H1 (cell line): Measurements from ENCODE around the gene MINDY1. TPM values are rescaled to one million over a fixed set of nuclear protein-coding genes. Genes with fewer than 3 reads are reported as not detected.

Experiments
- CTCF ChIA-PET: fragments of 300-600 bp; sonication (Branson Sonifier 250); formaldehyde crosslinking; loops from one replicate; lab custom pipeline; 2021; ENCODE audit not compliant: partially characterized antibody; lab: Charles Lee
- POLR2A ChIA-PET: fragments of 300-600 bp; sonication (Branson Sonifier 250); formaldehyde crosslinking; loops from one replicate; lab custom pipeline; 2021; ENCODE audit warnings: inconsistent platforms; ENCODE audit not compliant: partially characterized antibody; lab: Charles Lee
- DNase-seq, 2 experiments: peaks; one replicate each; pipeline versions ENCODE4 v3.0.0 to v3.0.0-alpha.2; 2010 to 2022; ENCODE audit warnings: low spot score in 2 of 2, low read depth in 1 of 2, mixed read lengths in 1 of 2
- FAIRE-seq: peaks from 2 replicates; lab custom pipeline; 2011; peaks lifted over from hg19 to GRCh38; lab: Jason Lieb, UNC
- H2AFZ ChIP-seq: 2 replicates; pipeline ENCODE4 v1.8.1; 2012; ENCODE audit warnings: low read length, inconsistent platforms
- H2AK5ac ChIP-seq: 2 replicates; pipeline ENCODE4 v1.6.1; 2013; ENCODE audit warnings: low read depth, low read length
- H2BK120ac ChIP-seq: replicated peaks from 2 replicates; pipeline ENCODE3; 2013; ENCODE audit warnings: low read depth, low read length, inconsistent platforms
- H2BK12ac ChIP-seq: 2 replicates; pipeline ENCODE4 v1.6.1; 2013; ENCODE audit warnings: low read depth, low read length
- H2BK15ac ChIP-seq: 2 replicates; pipeline ENCODE4 v1.6.1; 2013; ENCODE audit warnings: low read length
- H2BK20ac ChIP-seq: 2 replicates; pipeline ENCODE4 v1.6.1; 2013; ENCODE audit warnings: low read length
- H2BK5ac ChIP-seq: 2 replicates; pipeline ENCODE4 v1.6.1; 2013; ENCODE audit warnings: low read depth, low read length
- H3K14ac ChIP-seq: 2 replicates; pipeline ENCODE4 v1.6.1; 2013; ENCODE audit warnings: inconsistent platforms; ENCODE audit not compliant: insufficient read length
- H3K18ac ChIP-seq: 2 replicates; pipeline ENCODE4 v1.6.1; 2013; ENCODE audit warnings: low read length; ENCODE audit errors: extremely low read depth
- H3K23ac ChIP-seq: 2 replicates; pipeline ENCODE4 v1.6.1; 2013; ENCODE audit warnings: inconsistent platforms; ENCODE audit not compliant: insufficient read length
- H3K23me2 ChIP-seq: 2 replicates; pipeline ENCODE4 v1.6.1; 2013; ENCODE audit warnings: low read depth, low read length
- H3K27ac ChIP-seq: 2 replicates; pipeline ENCODE4 v1.6.1; 2011; ENCODE audit warnings: low read depth, low read length, inconsistent platforms
- H3K27me3 ChIP-seq, 4 experiments: replicated peaks in 1 of 4; 1 replicate in 1 of 4; 2 replicates in 3 of 4; pipeline versions ENCODE4 v1.6.1 to v1.8.1; 2011 to 2013; ENCODE audit warnings: low read length in 3 of 4, mild to moderate bottlenecking in 3 of 4, inconsistent platforms in 2 of 4, mixed read lengths in 2 of 4, moderate library complexity in 1 of 4; ENCODE audit not compliant: control insufficient read depth in 3 of 4, insufficient read depth in 3 of 4; ENCODE audit errors: extremely low read depth in 1 of 4
- H3K36me3 ChIP-seq, 4 experiments: 2 replicates each; pipeline versions ENCODE4 v1.6.1 to v1.8.1; 2011 to 2013; ENCODE audit warnings: mild to moderate bottlenecking in 4 of 4, low read length in 3 of 4, moderate library complexity in 2 of 4, control low read depth in 1 of 4, inconsistent platforms in 1 of 4; ENCODE audit not compliant: insufficient read depth in 4 of 4, control insufficient read depth in 2 of 4
- H3K4ac ChIP-seq: replicated peaks from 2 replicates; pipeline ENCODE3; 2013; ENCODE audit warnings: low read length, low read depth, mixed read lengths, inconsistent platforms; ENCODE audit not compliant: insufficient read length
- H3K4me1 ChIP-seq, 4 experiments: replicated peaks in 1 of 4; 1 replicate in 1 of 4; 2 replicates in 3 of 4; pipeline versions ENCODE4 v1.6.1 to v1.8.1; 2011 to 2013; ENCODE audit warnings: low read length in 3 of 4, inconsistent platforms in 2 of 4, mixed read lengths in 1 of 4; ENCODE audit not compliant: insufficient read depth in 4 of 4, control insufficient read depth in 3 of 4
- H3K4me2 ChIP-seq, 2 experiments: 2 replicates each; pipeline versions ENCODE4 v1.6.1 to v1.8.1; 2011 to 2013; ENCODE audit warnings: low read depth in 2 of 2, low read length in 2 of 2, control low read depth in 1 of 2, inconsistent platforms in 1 of 2, mild to moderate bottlenecking in 1 of 2; ENCODE audit not compliant: insufficient read depth in 1 of 2
- H3K4me3 ChIP-seq, 4 experiments: fragments of 200-600, 300-600 bp in 1 of 4; sonication (generic), shearing (Covaris generic), sonication (Bioruptor Twin) in 1 of 4; 2 replicates each; pipeline versions ENCODE4 v1.5.1 to v1.8.1; 2011 to 2016; ENCODE audit warnings: low read length in 4 of 4, low read depth in 3 of 4, control low read depth in 2 of 4, inconsistent platforms in 2 of 4, mild to moderate bottlenecking in 2 of 4, mixed read lengths in 1 of 4, moderate library complexity in 1 of 4; ENCODE audit not compliant: insufficient read depth in 2 of 4; ENCODE audit errors: extremely low read depth in 1 of 4
- H3K56ac ChIP-seq: replicated peaks from 2 replicates; pipeline ENCODE3; 2013; ENCODE audit warnings: low read depth, mild to moderate bottlenecking, mixed read lengths, low read length, inconsistent platforms; ENCODE audit not compliant: insufficient read length
- H3K79me1 ChIP-seq: 2 replicates; pipeline ENCODE4 v1.6.1; 2013; ENCODE audit warnings: low read depth, low read length, control low read depth
- H3K79me2 ChIP-seq, 2 experiments: 2 replicates each; pipeline versions ENCODE4 v1.6.1 to v1.8.1; 2012 to 2013; ENCODE audit warnings: low read length in 2 of 2, mild to moderate bottlenecking in 2 of 2, inconsistent platforms in 1 of 2; ENCODE audit not compliant: insufficient read depth in 2 of 2, control insufficient read depth in 1 of 2
- H3K9ac ChIP-seq, 4 experiments: replicated peaks in 1 of 4; 1 replicate in 1 of 4; 2 replicates in 3 of 4; pipeline versions ENCODE4 v1.6.1 to v1.8.1; 2011 to 2013; ENCODE audit warnings: low read depth in 3 of 4, low read length in 3 of 4, control low read depth in 2 of 4, mild to moderate bottlenecking in 2 of 4, moderate library complexity in 2 of 4, inconsistent platforms in 1 of 4; ENCODE audit errors: extremely low read depth in 1 of 4
- H3K9me3 ChIP-seq, 2 experiments: 2 replicates each; pipeline versions ENCODE4 v1.6.1 to v1.8.1; 2012 to 2013; ENCODE audit warnings: mild to moderate bottlenecking in 2 of 2, moderate library complexity in 2 of 2, control low read depth in 1 of 2, inconsistent platforms in 1 of 2, low read depth in 1 of 2, low read length in 1 of 2, mixed read lengths in 1 of 2; ENCODE audit not compliant: insufficient read depth in 2 of 2
- H4K20me1 ChIP-seq, 2 experiments: replicated peaks in 1 of 2; 2 replicates each; pipeline versions ENCODE3 to v1.8.1; 2011 to 2013; ENCODE audit warnings: inconsistent platforms in 2 of 2, low read length in 2 of 2, mild to moderate bottlenecking in 1 of 2; ENCODE audit not compliant: insufficient read depth in 2 of 2, control insufficient read depth in 1 of 2
- H4K5ac ChIP-seq: 2 replicates; pipeline ENCODE4 v1.6.1; 2013; ENCODE audit warnings: low read length, low read depth, mixed read lengths, inconsistent platforms; ENCODE audit not compliant: insufficient read length
- H4K8ac ChIP-seq: 2 replicates; pipeline ENCODE4 v1.8.0; 2013; ENCODE audit warnings: mild to moderate bottlenecking, moderate library complexity, low read length, inconsistent platforms; ENCODE audit not compliant: insufficient read depth; ENCODE audit errors: extremely low read depth
- H4K91ac ChIP-seq: replicated peaks from 2 replicates; pipeline ENCODE3; 2013; ENCODE audit warnings: low read length, mixed read lengths, inconsistent platforms; ENCODE audit not compliant: insufficient read length
- BRCA1 ChIP-seq: IDR thresholded peaks from 2 replicates; pipeline ENCODE4 v1.6.1; 2012; ENCODE audit warnings: low read depth, low read length, improper control_type of control experiment
- CTBP2 ChIP-seq: IDR thresholded peaks from 2 replicates; pipeline ENCODE4 v1.7.0; 2011; ENCODE audit warnings: borderline replicate concordance, mild to moderate bottlenecking, moderate library complexity, mixed read lengths, low read length; ENCODE audit not compliant: insufficient read depth, insufficient read length
- EGR1 ChIP-seq: IDR thresholded peaks from 2 replicates; pipeline ENCODE4 v1.6.1; 2011; ENCODE audit warnings: low read depth, low read length, borderline replicate concordance
- EP300 ChIP-seq, 2 experiments: IDR thresholded peaks; 1 replicate in 1 of 2; 2 replicates in 1 of 2; pipeline ENCODE4 v1.6.1; 2011 to 2012; ENCODE audit warnings: low read depth in 2 of 2, low read length in 2 of 2, mild to moderate bottlenecking in 2 of 2, borderline replicate concordance in 1 of 2, inconsistent platforms in 1 of 2, moderate library complexity in 1 of 2
- GTF2F1 ChIP-seq: IDR thresholded peaks from 2 replicates; pipeline ENCODE4 v1.6.1; 2012; ENCODE audit warnings: low read depth, low read length, improper control_type of control experiment, borderline replicate concordance
- MAFK ChIP-seq: IDR thresholded peaks from 2 replicates; pipeline ENCODE4 v1.6.1; 2012; ENCODE audit warnings: low read depth, mild to moderate bottlenecking, improper control_type of control experiment, low read length
- SP2 ChIP-seq: IDR thresholded peaks from 2 replicates; pipeline ENCODE4 v1.6.1; 2012; ENCODE audit warnings: mild to moderate bottlenecking, low read length, inconsistent platforms
- ZNF274 ChIP-seq: IDR thresholded peaks from 2 replicates; pipeline ENCODE4 v1.7.0; 2012; ENCODE audit warnings: low read length, borderline replicate concordance; ENCODE audit errors: extremely low read depth
- WGBS, 2 experiments: shearing (Covaris generic) in 1 of 2; methylation state at CpG; one replicate each; pipeline versions ENCODE4 v1.1.6 to v1.1.7; 2013 to 2015; ENCODE audit warnings: low lambda C conversion rate in 2 of 2, mixed read lengths in 2 of 2, inconsistent platforms in 1 of 2, low coverage in 1 of 2, missing lambda C conversion rate in 1 of 2; ENCODE audit not compliant: insufficient replicate concordance in 2 of 2, insufficient coverage in 1 of 2, insufficient read length in 1 of 2; ENCODE audit errors: extremely low coverage in 1 of 2, missing lambda C conversion rate in 1 of 2; 5-methylcytosine and 5-hydroxymethylcytosine counted together
- polyA plus RNA-seq, 7 experiments: library from polyadenylated mRNA; depleted of rRNA in 3 of 7; stranded (reverse) in 5 of 7; unstranded in 2 of 7; fragments of >200 nt in 5 of 7; fragments of 200-250 nt in 2 of 7; gene quantifications; 1 replicate in 5 of 7; 2 replicates in 1 of 7; 4 replicates in 1 of 7; pipeline versions ENCODE4 v1.2.1 to v1.2.3, GENCODE V29; 2011 to 2013; ENCODE audit warnings: missing spikeins in 2 of 7, mixed read lengths in 2 of 7
- total RNA-seq: library from RNA; stranded (reverse); fragmentation: NEBNext Ultra II Directional; extraction: Animal tissue kit (Norgen Biotek cat#: 25700); gene quantifications from 2 replicates; pipeline ENCODE4 v1.2.1, GENCODE V29; 2021
- TF ChIP-seq, protein P1 (sequence below), 3 experiments: IDR thresholded peaks; 1 replicate in 2 of 3; 2 replicates in 1 of 3; pipeline versions ENCODE4 v1.5.1 to v1.6.1; 2011; ENCODE audit warnings: low read length in 3 of 3, mild to moderate bottlenecking in 3 of 3, inconsistent platforms in 2 of 3, low read depth in 1 of 3, moderate library complexity in 1 of 3; ENCODE audit not compliant: insufficient read depth in 1 of 3; ENCODE audit errors: control extremely low read depth in 1 of 3
- TF ChIP-seq, protein P2 (sequence below): IDR thresholded peaks from 2 replicates; pipeline ENCODE4 v1.6.1; 2011; ENCODE audit warnings: low read length, improper control_type of control experiment

Gene MINDY1
- total and polyA plus RNA-seq, 2 of the 8 experiments (the other 6 are each of a cell fraction or from before 2014, with no cell fraction given) = 10.3 to 11.4 TPM

DNA sequence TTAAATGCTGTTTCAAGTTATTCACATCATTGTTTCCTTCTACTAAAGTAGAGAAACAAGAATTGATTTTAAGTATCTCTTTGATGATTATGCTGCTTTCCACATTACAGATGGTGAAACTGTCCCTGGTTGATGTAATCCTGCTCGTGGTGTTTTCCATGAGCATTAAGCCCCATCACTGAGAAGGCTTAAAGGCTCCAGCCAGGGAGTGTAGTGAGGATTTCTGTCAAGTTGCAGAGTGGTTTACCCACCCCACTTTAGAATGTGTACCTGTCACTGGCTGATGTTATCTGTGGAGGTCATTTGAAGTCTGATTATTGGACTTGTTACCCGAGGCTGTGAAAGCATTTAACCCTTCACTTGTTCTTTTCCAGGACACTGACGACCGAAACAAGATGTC is 44.9 kb downstream of the MINDY1 start:
- DNase-seq (no peak), FAIRE-seq (no peak)
- no peak overlapping the region for H3K14ac ChIP-seq
- H2BK15ac ChIP-seq = no peak overlapping the region
- H3K18ac ChIP-seq = no peak overlapping the region
- H3K4me1 ChIP-seq = no peaks in the 10 kb centered on the region
- 93% methylated on average over 4 of the region's 4 CpGs; no CpG with 5 or more reads in 1 of the 2 experiments for WGBS, 2 experiments
- H4K91ac ChIP-seq = no peak overlapping the region
- H4K20me1 ChIP-seq = peaks cover 0 to 2% of the 10 kb centered on the region in 2 experiments
- no peak overlapping the region for H4K8ac ChIP-seq
- no peak overlapping the region for H4K5ac ChIP-seq
- H3K27me3 ChIP-seq = no peaks in the 10 kb centered on the region
- no peak overlapping the region for H2AFZ ChIP-seq
- H3K4me2 ChIP-seq = no peak overlapping the region
- peaks cover 26 to 89% (median 66%) of the 10 kb centered on the region in 4 experiments for H3K36me3 ChIP-seq
- POLR2A ChIA-PET = interaction anchor here (1.1 to 10.1 kb wide), 5 partner anchors 9 to 26 kb away, joined by 3 to 126 read pairs (median 15); partner anchors contain the start of gene CERS2
- no peak overlapping the region for H3K23ac ChIP-seq
- H2BK20ac ChIP-seq = no peak overlapping the region
- H3K9ac ChIP-seq = no peak overlapping the region
- no peaks in the 10 kb centered on the region for H3K79me1 ChIP-seq
- no peaks in the 10 kb centered on the region; a peak in 1 of 4 replicates for H3K9me3 ChIP-seq
- TF ChIP-seq BRCA1 (no peak), EGR1 (no peak), EP300 (IDR thresholded peaks at IDR 0.05; ENCODE audit: borderline replicate concordance in 1 of 2, low read depth in 2 of 2, low read length in 2 of 2) (no peak), ZNF274 (no peak), CTBP2 (no peak), SP2 (no peak), MAFK (no peak), GTF2F1 (no peak)
- TF ChIP-seq, protein P1, sequence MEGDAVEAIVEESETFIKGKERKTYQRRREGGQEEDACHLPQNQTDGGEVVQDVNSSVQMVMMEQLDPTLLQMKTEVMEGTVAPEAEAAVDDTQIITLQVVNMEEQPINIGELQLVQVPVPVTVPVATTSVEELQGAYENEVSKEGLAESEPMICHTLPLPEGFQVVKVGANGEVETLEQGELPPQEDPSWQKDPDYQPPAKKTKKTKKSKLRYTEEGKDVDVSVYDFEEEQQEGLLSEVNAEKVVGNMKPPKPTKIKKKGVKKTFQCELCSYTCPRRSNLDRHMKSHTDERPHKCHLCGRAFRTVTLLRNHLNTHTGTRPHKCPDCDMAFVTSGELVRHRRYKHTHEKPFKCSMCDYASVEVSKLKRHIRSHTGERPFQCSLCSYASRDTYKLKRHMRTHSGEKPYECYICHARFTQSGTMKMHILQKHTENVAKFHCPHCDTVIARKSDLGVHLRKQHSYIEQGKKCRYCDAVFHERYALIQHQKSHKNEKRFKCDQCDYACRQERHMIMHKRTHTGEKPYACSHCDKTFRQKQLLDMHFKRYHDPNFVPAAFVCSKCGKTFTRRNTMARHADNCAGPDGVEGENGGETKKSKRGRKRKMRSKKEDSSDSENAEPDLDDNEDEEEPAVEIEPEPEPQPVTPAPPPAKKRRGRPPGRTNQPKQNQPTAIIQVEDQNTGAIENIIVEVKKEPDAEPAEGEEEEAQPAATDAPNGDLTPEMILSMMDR (IDR thresholded peaks at IDR 0.05; ENCODE audit: control extremely low read depth in 1 of 3, insufficient read depth in 1 of 3, low read depth in 1 of 3, low read length in 3 of 3) = no peak
- TF ChIP-seq, protein P2, sequence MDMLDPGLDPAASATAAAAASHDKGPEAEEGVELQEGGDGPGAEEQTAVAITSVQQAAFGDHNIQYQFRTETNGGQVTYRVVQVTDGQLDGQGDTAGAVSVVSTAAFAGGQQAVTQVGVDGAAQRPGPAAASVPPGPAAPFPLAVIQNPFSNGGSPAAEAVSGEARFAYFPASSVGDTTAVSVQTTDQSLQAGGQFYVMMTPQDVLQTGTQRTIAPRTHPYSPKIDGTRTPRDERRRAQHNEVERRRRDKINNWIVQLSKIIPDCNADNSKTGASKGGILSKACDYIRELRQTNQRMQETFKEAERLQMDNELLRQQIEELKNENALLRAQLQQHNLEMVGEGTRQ = no peak
- H2BK5ac ChIP-seq = no peak overlapping the region; the same call in 1 of the 2 replicates
- no peak overlapping the region for H2BK120ac ChIP-seq
- no peak overlapping the region for H2AK5ac ChIP-seq
- H2BK12ac ChIP-seq = no peak overlapping the region
- CTCF ChIA-PET = interaction anchor here (0.5 to 1.2 kb wide), 3 partner anchors 33 to 343 kb away, joined by 3 to 6 read pairs (median 3); no protein-coding TSS in a partner anchor
- H3K4me3 ChIP-seq = no peak overlapping the region
- no peak overlapping the region for H3K27ac ChIP-seq
- H3K4ac ChIP-seq = no peak overlapping the region
- H3K23me2 ChIP-seq = no peaks in the 10 kb centered on the region
- no peaks in the 10 kb centered on the region for H3K79me2 ChIP-seq
- H3K56ac ChIP-seq = no peak overlapping the region
